Epidermal melanocyte (primary cell): ENCODE measurements around the gene CYP4V2.

Source experiments
- DNase-seq: peaks from one replicate; pipeline ENCODE4 v3.0.0; 2011; ENCODE audit warnings: low spot score; ENCODE audit not compliant: insufficient read length

CYP4V2 gene

DNA sequence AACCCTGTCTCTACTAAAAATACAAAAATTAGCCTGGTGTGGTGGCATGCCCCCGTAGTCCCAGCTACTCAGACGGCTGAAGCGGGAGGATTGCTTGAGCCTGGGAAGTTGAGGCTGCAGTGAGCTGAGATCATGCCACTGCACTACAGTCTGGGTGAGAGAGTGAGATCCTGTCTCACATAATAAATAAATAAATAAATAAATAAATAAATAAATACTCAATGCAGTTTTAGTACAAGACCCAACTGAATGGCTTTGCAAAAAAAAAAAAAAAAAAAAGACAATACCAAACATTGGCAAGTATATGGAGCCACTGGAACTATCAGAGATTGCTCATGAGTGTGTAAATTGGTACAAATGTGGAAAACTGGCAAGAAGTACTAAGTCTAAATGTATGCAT lies 3.3 kb upstream of the CYP4V2 start:
- no peak for DNase-seq

DNA sequence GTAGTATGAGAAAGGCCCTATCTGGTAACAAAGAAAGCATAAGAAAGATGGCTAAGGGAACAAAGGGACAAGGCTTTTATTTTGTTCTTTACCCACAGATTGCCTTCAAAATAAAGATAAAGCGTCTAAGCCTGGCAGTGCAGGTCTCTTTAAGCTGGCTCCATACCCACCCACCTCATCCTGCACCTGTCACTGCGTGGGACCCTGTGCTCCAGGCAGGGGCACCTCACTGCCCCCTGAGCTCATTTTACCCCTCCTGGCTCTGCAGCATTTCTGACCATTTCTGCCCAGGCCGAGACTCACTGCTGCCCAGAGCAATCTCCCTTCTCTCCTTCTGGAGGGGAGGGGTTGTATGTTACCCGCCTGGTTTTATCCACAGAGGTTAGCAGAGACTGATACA lies 1.7 kb upstream of the CYP4V2 start:
- no peak for DNase-seq

DNA sequence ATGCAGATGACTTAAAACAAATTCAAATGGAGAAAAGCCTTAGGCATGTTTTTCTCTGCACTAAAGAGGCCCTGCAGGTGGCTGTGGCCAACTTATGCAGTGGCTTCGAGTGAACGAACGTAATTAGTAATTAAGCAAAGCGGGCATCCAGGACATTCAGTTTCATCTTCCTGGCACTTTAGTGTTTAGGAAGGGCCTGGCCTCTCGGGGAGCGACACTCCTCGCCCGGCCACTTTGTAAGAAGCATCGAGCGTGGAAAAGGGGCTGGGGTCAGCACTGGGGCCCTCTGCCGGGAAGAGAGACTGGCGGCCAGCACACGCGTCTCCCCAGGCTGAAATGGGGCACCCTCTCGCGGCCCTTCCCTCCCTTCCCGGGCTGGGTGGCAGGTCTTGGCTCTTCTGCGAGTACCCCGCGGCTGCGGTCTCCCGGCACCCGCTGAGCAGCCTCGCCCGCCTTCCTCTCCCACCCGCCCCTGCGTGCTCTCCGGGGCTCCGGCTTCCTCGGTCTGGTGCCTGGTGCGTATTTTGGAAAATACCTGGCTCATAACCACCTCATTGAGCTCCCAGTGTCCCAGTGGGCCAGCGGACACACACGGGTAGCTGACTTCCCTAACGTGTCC lies 677 bp upstream of the CYP4V2 start:
- peak; percentile 31 for DNase-seq

DNA sequence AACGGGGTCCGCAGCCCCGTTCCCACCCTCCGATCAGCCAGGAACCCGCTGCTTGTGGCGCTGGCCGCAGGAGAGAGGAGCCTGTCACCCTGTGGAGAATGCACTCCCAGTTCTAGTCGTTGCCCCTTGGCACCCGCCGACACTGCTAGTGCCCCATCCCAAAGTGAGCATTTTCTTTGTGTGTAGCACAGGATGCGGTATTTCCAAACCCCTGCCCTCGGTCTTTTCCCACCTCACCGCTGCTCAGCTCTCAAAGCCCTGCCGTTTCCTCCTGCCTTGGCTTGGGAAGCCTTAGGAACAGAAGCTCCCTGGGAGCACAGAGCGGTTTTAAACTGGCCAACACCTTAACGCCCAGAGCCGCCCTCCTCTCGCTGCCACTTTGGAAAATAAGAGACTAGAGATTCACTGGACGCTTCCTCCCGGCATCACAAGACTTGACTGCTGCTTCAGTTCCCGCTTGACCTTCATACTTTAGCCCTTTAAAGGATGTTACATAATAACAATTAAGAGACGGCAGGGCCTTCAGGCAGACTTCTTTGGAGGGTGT lies 772 bp downstream of the CYP4V2 start:
- peak; percentile 29 for DNase-seq

DNA sequence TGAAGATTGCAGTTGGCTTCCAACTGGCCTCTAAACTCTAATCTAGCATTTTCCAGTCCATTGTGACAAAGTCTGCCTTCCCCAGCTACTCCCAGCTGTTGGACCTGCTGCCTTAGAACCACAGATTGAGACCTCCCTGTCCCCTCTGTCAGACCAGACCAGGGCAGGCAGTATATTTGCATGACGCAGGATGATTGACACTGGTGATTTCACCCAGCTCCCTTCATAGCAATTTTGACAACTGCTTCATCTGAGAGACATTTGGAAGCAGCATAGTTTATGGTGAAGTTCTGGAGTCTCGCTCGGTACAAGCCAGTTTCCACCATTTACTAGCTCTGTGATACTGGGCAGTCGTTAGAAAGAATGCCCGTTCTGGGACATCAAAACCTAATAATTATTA lies 2.5 kb downstream of the CYP4V2 start:
- no peak for DNase-seq

DNA sequence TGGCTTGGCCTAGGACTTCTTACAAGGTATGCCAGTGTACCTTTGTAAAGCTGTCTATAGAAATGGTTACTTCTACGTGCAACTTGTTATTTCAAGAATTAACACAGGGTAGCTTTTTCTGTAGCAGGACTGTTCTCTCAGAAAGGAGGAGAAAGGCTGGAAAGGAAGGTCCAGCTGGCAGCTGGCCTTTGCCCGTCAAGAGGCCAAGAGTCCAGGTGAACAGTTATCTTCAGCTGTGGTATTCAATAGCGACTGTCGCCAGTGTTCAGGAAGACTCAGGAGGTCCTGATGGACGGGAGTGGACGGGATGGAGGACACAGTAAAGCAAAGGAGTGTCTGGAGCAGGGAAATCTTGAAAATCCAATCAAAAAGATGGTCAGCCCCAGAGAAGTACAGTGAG lies 4.7 kb downstream of the CYP4V2 start:
- no peak for DNase-seq

DNA sequence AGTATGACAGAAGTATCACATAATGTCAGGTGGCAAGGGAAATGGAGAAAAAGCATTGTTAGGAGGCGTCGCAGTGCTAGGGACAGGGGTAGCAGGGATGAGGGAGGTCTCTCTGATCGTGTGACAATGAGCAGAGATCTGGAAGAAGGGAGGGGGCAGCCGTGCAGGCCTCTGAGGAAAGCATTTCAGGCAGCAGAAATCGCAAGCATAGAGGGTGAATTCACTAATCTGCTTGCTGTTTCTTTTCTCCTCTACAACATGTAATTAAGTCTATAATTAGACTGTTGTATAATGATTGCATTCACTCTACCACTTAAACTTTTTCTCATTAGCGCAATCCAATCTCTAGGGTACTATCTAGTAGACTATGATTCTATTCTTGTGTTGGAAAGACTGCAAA lies 9.1 kb downstream of the CYP4V2 start:
- no peak for DNase-seq

DNA sequence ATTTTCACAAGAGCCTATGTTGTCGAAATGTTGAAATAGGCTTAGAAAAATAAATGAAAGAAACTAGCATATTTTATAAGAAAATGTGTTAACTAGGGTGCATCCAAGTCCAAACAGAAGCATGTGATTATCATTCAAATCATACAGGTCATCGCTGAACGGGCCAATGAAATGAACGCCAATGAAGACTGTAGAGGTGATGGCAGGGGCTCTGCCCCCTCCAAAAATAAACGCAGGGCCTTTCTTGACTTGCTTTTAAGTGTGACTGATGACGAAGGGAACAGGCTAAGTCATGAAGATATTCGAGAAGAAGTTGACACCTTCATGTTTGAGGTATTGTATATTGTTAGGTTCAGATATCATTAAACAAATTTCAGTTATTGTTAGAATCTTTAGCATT lies 9.6 kb downstream of the CYP4V2 start:
- no peak for DNase-seq

DNA sequence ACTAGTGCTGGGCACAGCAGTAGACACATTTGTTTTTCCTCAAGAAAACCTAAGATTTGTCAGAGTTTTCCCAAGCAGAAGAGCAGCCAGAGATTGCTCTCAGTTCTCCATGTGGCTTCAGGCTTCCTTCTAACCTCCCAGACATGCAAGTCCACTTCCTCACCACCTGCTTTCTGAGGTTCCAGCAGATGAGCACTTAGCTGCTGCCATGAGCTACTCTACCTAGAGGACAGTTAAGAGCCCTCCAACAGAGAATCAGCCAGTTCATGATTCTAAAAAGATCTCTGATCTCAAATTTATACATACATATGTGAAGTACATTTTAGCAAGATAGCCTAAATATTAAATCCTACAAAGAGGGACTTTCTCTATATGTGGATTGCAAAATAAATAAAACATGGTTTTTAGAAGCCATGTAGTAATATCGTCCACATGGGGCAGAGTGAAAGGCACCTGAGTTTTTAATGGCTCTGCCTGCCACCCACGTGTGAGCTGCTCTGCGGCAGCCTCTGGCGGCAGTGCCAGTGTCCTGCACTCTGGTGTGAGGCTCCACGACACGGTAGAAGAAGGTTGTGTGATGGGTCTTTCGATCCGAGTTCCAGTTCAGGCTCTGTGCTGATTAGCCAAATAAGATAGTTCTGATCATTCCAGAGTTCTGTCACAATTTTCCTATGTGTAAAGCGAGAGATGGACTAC lies 10.3 kb downstream of the CYP4V2 start:
- DNase-seq = no peak

DNA sequence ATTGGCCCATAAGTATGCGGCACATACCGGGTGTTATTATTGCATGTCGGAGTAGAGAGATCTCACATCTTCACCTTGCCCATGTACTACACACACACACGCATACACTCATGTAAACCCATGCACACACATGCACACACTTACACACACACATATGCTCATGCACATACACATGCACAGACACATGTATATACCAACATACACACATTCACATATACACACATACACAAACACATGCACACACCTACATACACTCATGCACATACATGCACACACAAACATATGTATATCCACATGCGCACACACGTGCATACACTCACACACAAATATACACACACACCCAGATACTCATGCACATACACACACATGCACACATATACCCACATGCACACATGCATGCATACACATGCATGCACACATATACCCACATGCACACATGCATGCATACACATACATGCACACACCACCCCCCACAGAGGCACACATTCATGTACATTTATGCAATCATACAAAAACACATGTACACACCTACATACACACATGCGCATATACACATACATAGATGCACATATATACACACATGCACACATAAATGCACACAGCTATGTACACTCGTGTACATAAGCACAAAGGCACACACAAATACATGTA lies 11.2 kb downstream of the CYP4V2 start:
- no peak for DNase-seq

DNA sequence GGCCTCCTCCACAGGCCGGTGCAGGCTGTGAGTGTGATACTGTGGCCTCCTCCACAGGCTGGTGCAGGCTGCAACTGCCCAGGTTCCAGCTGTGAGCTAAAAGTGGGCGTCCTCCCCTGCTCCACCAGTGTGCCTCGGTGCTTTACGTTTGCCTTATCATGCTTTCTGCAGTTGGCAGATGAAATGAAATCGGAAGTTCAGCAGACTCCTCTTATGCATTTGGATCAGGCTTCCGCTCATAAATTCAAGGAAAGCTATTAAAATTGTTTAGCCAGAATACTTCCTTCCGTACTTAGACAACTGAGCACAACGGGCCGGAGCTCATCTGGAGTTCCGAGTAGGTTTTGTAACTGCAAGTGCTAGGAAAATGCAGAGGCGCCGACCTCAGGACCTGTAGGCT lies 12.0 kb downstream of the CYP4V2 start:
- no peak for DNase-seq

DNA sequence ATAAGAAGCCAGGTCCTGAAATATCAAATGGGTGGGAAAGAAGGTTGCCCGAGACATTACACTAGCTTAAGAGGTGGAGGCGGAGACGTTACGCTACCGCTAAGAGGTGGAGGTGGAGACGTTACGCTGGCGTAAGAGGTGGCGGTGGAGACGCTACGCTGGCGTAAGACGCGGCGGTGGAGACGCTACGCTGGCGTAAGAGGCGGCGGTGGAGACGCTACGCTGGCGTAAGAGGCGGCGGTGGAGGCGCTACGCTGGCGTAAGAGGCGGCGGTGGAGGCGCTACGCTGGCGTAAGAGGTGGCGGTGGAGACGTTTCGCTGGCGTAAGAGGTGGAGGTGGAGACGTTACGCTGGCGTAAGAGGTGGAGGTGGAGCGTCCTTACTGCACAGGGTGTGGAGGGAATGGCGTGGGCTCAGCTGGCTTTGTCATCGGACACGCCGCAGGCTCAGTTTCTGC lies 12.8 kb downstream of the CYP4V2 start:
- no peak for DNase-seq

DNA sequence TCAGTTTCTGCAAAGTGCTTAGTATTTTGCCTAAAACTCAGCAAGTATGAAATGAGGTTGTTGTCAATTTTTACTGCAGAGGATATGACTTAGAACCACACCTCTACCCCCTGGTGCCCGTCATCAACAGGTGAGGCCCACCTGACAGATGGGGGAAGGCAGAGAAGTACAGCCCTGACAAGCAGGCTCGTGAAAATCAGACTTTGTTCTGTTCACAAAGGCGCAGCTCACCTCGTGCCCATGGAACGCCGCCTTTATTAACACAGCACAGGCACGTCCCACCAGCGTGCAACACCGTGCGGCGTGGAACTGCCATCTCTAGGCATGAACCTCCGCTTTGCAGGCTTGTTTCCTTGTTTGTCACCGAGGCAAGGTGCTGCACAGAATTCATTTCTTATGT lies 13.3 kb downstream of the CYP4V2 start:
- DNase-seq = no peak

DNA sequence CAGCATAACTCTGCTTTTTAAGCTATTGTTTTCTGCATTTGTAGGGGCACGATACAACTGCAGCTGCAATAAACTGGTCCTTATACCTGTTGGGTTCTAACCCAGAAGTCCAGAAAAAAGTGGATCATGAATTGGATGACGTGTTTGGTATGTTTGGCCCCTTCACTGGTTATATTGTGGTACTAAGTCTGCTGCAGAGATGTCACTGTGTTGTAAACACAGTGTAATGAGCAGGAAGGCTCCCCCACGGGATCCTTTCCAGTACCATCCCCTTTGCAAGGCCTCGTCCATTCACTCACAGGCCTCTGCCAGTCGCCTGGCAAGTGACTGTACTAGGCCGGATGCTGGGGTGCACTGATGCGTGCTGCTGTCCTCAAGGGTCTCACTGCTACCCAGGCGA lies 13.8 kb downstream of the CYP4V2 start:
- DNase-seq = no peak

DNA sequence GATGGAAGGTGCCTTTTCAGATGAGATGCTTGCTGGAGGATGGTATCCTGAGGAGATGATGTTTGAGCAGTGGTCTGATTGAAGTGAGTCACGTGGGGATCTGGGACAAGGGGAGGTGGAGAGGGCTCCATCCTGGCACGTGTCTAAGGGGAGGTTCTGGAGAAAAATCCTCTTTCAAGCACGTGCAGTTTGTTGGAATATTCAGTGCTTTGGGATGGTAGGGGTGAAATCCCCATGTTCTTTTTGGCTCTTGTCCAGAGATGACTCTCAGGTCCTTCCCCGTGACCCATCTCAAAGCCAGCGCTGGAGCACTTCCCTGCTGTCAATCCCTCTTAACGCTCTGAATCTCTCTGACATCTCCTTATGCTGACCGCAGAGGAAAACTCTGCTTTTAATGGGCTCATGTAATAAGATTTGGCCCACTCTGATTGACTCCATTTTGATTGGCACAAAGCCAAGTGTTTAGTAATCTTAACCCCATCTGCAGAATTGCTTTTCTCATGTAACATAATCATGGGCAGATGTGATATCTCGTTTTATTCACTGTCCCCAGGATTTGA lies 25.2 kb downstream of the CYP4V2 start:
- no peak for DNase-seq

DNA sequence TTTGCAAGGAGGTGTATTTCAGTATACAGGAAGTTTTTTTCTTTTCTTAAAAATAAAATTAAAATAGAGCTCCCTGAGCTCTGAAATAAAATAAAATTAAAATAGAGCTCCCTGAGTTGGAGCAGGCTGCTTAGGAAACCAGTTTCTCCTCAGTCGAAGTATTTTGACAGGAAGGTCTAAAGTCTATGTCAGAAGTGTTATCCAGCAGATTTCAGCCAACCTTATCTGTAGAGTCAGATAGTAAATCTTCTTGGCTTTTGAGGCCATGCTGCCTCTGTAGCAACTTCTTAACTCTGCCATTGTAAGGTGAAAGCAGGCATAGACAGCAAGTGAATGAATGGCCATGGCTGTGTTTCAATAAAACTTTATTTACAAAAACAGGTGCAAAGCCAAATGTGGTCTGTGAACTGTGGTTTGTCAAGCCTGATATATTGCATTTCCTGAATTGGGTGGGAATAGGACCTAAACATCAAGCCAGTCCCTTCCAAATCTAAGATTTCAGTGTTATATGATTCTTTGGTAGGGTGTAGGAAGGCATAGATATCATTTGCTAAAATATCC lies 26.4 kb downstream of the CYP4V2 start:
- no peak for DNase-seq

DNA sequence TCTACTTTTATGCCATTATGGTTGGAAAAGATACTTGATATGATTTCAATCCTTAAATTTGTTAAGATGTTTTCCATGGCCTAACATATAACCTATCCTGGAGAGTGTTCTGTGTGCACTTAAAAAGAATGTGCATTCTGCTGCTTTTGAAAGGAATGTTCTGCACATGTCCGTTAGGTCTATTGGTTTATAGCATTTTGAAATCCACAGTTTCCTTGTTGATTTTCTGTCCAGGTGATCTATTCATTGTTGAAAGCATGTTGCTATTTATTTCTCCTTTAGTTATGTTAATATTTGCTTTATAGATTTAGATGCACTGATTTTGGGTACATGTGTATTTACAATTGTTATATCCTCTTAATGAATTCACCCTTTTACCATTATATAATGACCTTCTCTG lies 30.3 kb downstream of the CYP4V2 start:
- no peak for DNase-seq

DNA sequence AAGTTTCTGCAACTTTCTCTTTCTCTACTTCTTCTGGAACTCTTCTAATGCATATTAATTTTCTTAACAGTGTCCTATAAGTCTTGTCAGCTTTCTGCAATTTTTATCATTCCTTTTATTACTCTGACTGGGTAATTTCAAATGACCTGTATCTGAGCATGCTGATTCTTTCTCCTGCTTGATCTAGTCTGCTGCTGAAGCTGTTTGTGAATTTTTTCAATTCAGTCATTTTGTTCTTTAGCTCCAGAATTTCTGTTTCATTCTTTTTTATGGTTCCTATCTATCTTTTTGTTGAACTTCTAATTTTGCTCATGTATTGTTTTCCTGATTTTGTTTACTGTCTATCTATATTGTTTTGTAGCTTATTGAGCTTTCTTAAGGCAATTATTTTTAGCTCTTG lies 34.5 kb downstream of the CYP4V2 start:
- no peak for DNase-seq

DNA sequence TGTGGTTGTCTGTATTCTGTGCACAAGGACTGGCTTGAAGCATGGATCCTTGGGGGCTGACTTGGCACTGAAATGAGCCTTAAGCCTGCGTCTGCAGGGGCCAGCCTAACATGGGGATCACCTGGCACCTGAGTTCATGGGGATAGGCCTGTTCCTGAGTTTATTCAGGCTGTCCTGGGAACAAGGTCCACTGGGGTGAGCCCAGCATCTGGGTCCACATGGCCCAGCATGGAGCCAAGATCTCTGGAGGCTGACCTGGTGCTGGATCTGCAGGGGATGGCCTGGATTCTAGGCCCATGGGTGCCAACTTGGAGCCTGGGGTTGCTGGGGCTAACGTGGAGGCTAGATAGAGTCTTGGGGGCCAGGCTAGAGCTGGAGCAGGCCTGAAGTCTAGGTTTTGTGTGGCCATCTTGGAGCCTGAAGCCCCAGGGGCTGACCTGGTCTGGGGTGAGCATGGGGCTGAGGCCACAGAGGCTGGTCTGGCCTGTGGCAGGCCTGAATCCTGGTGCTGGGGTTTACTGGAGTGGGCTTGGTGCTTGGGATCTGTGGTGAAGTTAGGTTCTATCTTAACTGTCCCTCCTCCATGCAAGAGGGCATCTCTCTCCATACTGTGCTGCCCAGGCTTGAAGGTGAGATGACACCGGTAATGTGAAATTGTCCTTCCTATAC lies 35.3 kb downstream of the CYP4V2 start:
- no peak for DNase-seq

DNA sequence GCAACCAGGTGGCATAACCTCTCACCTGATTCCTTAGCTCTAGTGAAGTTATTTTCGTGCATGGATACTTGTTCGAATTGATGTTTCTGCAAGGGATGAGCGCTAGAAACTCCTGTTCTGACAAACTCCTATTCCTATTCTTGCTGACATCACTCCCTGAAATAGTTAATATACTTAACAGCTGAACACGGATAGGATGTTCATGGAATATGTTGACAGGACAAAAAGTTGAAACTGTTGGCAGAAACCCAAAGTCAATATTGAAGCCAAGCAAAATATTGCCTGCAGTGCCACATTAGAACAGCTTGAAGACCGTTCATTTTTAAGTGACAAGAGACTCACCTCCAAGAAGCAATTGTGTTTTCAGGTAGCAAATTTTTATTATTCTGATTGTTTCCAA lies 35.9 kb downstream of the CYP4V2 start, which contains the start of gene KLKB1:
Gene KLKB1, plus strand, starts transcription at position 287 of the 400 bp plus-strand sequence. CDS start 689 bp downstream, outside the sequence.
- no peak for DNase-seq
